ENCODE results near the gene CCDC50.
A peak's percentile ranks its signal among the peaks of the same experiment; 100 is the strongest.

Gene CCDC50

DNA sequence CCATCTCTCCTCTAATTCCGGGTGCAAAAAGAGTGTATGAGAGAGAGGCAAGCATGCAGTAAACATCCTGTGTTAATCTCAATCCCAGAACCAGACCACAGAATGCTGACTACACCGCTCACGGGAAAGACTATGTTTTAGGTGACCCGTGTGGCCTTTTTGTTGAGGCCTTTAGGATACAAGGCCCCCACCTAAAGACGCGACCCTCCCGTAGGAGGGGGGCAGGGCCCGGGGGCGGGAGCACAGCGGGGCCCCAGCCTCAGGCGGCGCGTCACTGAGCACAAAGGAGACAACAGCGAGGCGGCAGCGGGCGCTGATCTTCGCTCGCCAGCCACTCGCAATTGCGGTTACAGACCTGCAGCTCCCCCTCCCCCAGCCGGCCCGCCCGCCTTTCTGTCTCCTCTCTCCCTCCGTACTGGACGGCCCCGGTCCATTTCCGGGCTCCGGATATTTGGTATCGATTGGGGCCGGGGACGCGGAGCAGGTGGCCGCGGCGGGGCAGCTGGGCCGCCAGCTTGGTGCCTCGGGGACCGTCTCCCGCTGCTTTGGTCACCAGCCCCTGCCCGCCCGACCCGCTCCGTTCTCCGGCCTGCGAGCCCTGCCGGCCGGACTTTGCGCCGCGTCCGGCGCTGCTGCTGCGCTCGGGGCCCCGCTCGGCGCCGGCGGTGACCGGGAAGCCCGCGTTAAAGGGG is at the start of gene CCDC50:
Gene CCDC50, plus strand, starts transcription at position 433 of the 692 bp plus-strand sequence. CDS start 281 bp downstream, outside the sequence.
- DNase-seq (ENCODE audit: low read depth) = no peak

DNA sequence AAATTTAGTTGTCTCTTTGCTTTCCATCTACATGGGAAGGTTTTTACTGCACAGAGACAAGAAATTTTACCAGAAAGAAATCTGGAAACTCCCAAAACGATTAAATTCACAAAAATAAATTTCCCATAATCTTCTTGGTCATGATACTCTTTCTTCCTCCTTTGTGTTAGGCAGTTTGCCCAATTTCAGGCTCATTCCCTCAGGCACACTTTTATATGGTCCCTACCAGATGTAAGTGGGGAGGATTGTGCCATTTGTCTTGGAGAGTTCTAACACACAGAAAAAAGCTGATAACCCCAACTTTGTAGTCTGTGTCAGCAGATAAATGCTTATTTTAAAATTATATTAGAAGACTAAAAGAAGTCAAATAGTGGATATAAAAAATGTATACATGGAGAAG is 49.1 kb upstream of the CCDC50 start:
- no peak for DNase-seq (ENCODE audit: low read depth)
- TF ChIP-seq CTCF (IDR thresholded peaks at IDR 0.05; ENCODE audit: control insufficient read depth, insufficient read depth, low read depth, low read length, missing control alignments) = no peak
- H3K4me3 ChIP-seq (ENCODE audit: control insufficient read depth, low read depth, low read length) = no peak overlapping the region

More for the DNA sequence above, at the start of gene CCDC50:
- TF ChIP-seq CTCF (IDR thresholded peaks at IDR 0.05; ENCODE audit: control insufficient read depth, insufficient read depth, low read depth, low read length, missing control alignments) = no peak
- peak within 1 kb of the TSS; percentile 76 for H3K4me3 ChIP-seq (ENCODE audit: control insufficient read depth, low read depth, low read length)

DNA sequence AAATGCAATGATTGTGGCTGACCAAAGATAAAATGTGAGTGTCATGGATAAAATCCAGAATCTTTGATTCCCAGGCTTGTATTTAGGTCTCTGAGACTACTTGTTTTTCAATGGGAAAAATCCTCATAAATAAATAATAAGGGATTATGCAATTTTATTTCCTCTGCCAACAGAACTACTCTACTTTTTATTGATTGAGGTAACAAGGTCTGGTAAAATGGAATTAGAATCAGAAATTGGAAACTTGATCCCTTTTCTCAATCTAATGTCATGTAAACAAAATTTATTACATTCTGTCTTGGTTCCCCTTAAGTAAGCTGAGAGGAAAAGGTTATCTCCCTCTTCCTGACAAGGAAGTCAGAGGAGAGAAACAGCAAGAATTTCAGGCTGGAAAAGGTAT is 48.3 kb upstream of the CCDC50 start:
- TF ChIP-seq CTCF (IDR thresholded peaks at IDR 0.05; ENCODE audit: control insufficient read depth, insufficient read depth, low read depth, low read length, missing control alignments) = no peak
- no peak for DNase-seq (ENCODE audit: low read depth)
- H3K4me3 ChIP-seq (ENCODE audit: control insufficient read depth, low read depth, low read length) = no peak overlapping the region

- H3K4me3 ChIP-seq (ENCODE audit: control insufficient read depth, low read depth, low read length) = no peak overlapping the region
- no peak for DNase-seq (ENCODE audit: low read depth)
- TF ChIP-seq CTCF (IDR thresholded peaks at IDR 0.05; ENCODE audit: control insufficient read depth, insufficient read depth, low read depth, low read length, missing control alignments) = no peak
Observed at GRCh38 chr3:191282251-191283185, 46.7 kb upstream of the CCDC50 start.

DNA sequence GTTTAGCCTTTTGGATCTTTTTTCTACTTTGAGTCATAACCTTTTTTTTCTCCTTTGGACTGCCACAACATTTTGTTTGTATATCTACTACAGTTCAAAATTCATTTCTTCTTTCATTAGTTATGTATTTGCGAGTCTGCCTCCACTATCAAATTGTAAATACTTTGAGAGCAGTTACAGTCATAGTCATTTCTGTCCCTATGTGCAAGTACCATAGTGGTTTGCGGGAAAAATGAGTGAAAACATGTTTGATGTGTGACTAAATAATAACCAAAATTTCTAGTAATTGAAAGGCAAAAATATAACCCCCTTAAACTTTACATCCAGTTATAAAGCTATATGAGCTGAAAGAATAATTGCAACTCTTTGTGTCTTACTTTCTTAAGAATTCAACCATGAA is 45.8 kb upstream of the CCDC50 start:
- no peak overlapping the region for H3K4me3 ChIP-seq (ENCODE audit: control insufficient read depth, low read depth, low read length)
- no peak for TF ChIP-seq CTCF (IDR thresholded peaks at IDR 0.05; ENCODE audit: control insufficient read depth, insufficient read depth, low read depth, low read length, missing control alignments)
- DNase-seq (ENCODE audit: low read depth) = no peak

GRCh38 chr3:191290311-191291025 is 38.7 kb upstream of the CCDC50 start:
- TF ChIP-seq CTCF (IDR thresholded peaks at IDR 0.05; ENCODE audit: control insufficient read depth, insufficient read depth, low read depth, low read length, missing control alignments) = no peak
- H3K4me3 ChIP-seq (ENCODE audit: control insufficient read depth, low read depth, low read length) = no peak overlapping the region
- no peak for DNase-seq (ENCODE audit: low read depth)
